Mucosa of descending colon (tissue), 3 donors: ENCODE results near the gene RIT2. TPM values are rescaled to one million over a fixed set of nuclear protein-coding genes. Genes with fewer than 3 reads are reported as not detected.

ENCODE experiments used
- ATAC-seq: fragments of 200-7000 bp; cut with Tn5 transposase; one replicate; pipeline ENCODE4 v1.9.1; 2020; ENCODE audit warnings: mild to moderate bottlenecking, moderate library complexity
- DNase-seq, 3 donors: peaks; one replicate each; pipeline ENCODE4 v3.0.0-alpha.2; 2020
- H3K36me3 ChIP-seq: fragments of 200-600 bp; one replicate; pipeline ENCODE4 v1.8.0; 2021; ENCODE audit warnings: low read depth, mild to moderate bottlenecking
- H3K4me1 ChIP-seq: fragments of 200-600 bp; one replicate; pipeline ENCODE4 v1.8.0; 2021; ENCODE audit warnings: low read depth, mild to moderate bottlenecking
- H3K4me3 ChIP-seq: fragments of 200-600 bp; one replicate; pipeline ENCODE4 v1.8.0; 2021; ENCODE audit warnings: mild to moderate bottlenecking
- H3K9me3 ChIP-seq: fragments of 200-600 bp; one replicate; pipeline ENCODE4 v1.8.0; 2021; ENCODE audit warnings: mild to moderate bottlenecking
- CTCF ChIP-seq: fragments of 200-600 bp; IDR thresholded peaks from one replicate; pipeline ENCODE4 v1.8.0; 2022; ENCODE audit warnings: antibody characterized with exemption, mild to moderate bottlenecking
- intact Hi-C, 2 donors: fragments of 100-400 bp; cut with DNase I in 1 of 2; cut with micrococcal nuclease in 1 of 2; formaldehyde crosslinking; loops; one replicate each; pipeline versions ENCODE4 v1.11.0 to v1.11.1; 2022; cut with DNase I, micrococcal nuclease
- total RNA-seq, 3 donors: library from RNA; stranded (reverse); fragmentation: NEBNext Ultra II Directional in 2 of 3; extraction: Animal tissue kit (Norgen Biotek cat#: 25700) in 2 of 3; gene quantifications; one replicate each; pipeline versions ENCODE4 v1.2.1 to v1.2.4, GENCODE V29; 2021 to 2023
- donor health status: DM: no; HTN: no; CAD: no; lungs with moderate emphysema.
- donor health status: DM: no; HTN: no; CAD: no.
- donor health status: DM: no; HTN: yes; CAD: no.

The RIT2 gene
- total RNA-seq, 3 donors from 2014 or later, result 0.44 TPM; not detected in 2

- Histone ChIP-seq H3K4me1 (no peaks in the 10 kb centered on the region), H3K9me3 (no peaks in the 10 kb centered on the region), H3K4me3 (no peak overlapping the region), H3K36me3 (no peaks in the 10 kb centered on the region)
- intact Hi-C loops, result no loop called here
- no peak for ATAC-seq
- DNase-seq, result no peak
- TF ChIP-seq CTCF, result no peak
Observed at GRCh38 chr18:42839408-42839807, 276.1 kb downstream of the RIT2 start.

GRCh38 chr18:42838546-42839145 is 276.8 kb downstream of the RIT2 start:
- intact Hi-C loops, result no loop called here
- H3K36me3 ChIP-seq, result no peaks in the 10 kb centered on the region
- DNase-seq, result no peak
- no peak for ATAC-seq
- H3K9me3 ChIP-seq, result no peaks in the 10 kb centered on the region
- no peak overlapping the region for H3K4me3 ChIP-seq
- H3K4me1 ChIP-seq, result no peaks in the 10 kb centered on the region
- no peak for TF ChIP-seq CTCF

GRCh38 chr18:42830936-42831335 is 284.5 kb downstream of the RIT2 start:
- DNase-seq (no peak), ATAC-seq (no peak)
- Histone ChIP-seq H3K9me3 (no peaks in the 10 kb centered on the region), H3K4me3 (no peak overlapping the region), H3K36me3 (no peaks in the 10 kb centered on the region), H3K4me1 (no peaks in the 10 kb centered on the region)
- TF ChIP-seq CTCF, result no peak
- intact Hi-C loops, result no loop called here

GRCh38 chr18:42828881-42829280 is 286.6 kb downstream of the RIT2 start:
- Histone ChIP-seq H3K9me3 (no peaks in the 10 kb centered on the region), H3K4me3 (no peak overlapping the region), H3K36me3 (no peaks in the 10 kb centered on the region), H3K4me1 (no peaks in the 10 kb centered on the region)
- intact Hi-C loops, result no loop called here
- DNase-seq (no peak), ATAC-seq (no peak)
- TF ChIP-seq CTCF, result no peak

GRCh38 chr18:42824178-42824577 is 291.3 kb downstream of the RIT2 start:
- H3K4me1 ChIP-seq, result no peaks in the 10 kb centered on the region
- no peak for DNase-seq
- no peak for ATAC-seq
- TF ChIP-seq CTCF, result no peak
- intact Hi-C loops, result no loop called here
- H3K4me3 ChIP-seq, result no peak overlapping the region
- no peaks in the 10 kb centered on the region for H3K36me3 ChIP-seq
- no peaks in the 10 kb centered on the region for H3K9me3 ChIP-seq

- Histone ChIP-seq H3K36me3 (no peaks in the 10 kb centered on the region), H3K4me1 (no peaks in the 10 kb centered on the region), H3K9me3 (no peaks in the 10 kb centered on the region), H3K4me3 (no peak overlapping the region)
- no peak for TF ChIP-seq CTCF
- intact Hi-C loops, result no loop called here
- no peak for ATAC-seq
- no peak for DNase-seq
Observed at GRCh38 chr18:42822711-42823110, 292.8 kb downstream of the RIT2 start.
